Natural killer cell (primary cell): Measurements from ENCODE around the gene BET1. TPM values are rescaled to one million over a fixed set of nuclear protein-coding genes. Genes with fewer than 3 reads are reported as not detected.

Experiments used
- ATAC-seq, 3 donors: fragments of 150-1000 bp in 2 of 3; fragments of 200-7000 bp in 1 of 3; cut with Tn5 transposase; 1 replicate in 1 of 3; 2 replicates in 2 of 3; pipeline ENCODE4 v1.10.0; 2021; ENCODE audit warnings: mild to moderate bottlenecking in 2 of 3, moderate library complexity in 2 of 3
- DNase-seq, 2 donors: peaks; one replicate each; pipeline versions ENCODE4 v3.0.0 to v3.0.0-alpha.2; 2013 to 2021; ENCODE audit warnings: mixed read lengths in 1 of 2
- H3K27ac ChIP-seq: one replicate; pipeline ENCODE4 v1.5.1; 2013; ENCODE audit warnings: mild to moderate bottlenecking, low read length
- H3K27me3 ChIP-seq: one replicate; pipeline ENCODE4 v1.6.1; 2013; ENCODE audit warnings: low read length; ENCODE audit not compliant: control insufficient read depth, insufficient read depth
- H3K36me3 ChIP-seq: one replicate; pipeline ENCODE4 v1.6.1; 2013; ENCODE audit warnings: low read length; ENCODE audit not compliant: control insufficient read depth, insufficient read depth
- H3K4me1 ChIP-seq: one replicate; pipeline ENCODE4 v1.6.1; 2013; ENCODE audit warnings: low read length; ENCODE audit not compliant: control insufficient read depth, insufficient read depth
- H3K4me3 ChIP-seq: one replicate; pipeline ENCODE4 v1.5.1; 2013; ENCODE audit warnings: low read length
- H3K9me3 ChIP-seq: one replicate; pipeline ENCODE4 v1.6.1; 2013; ENCODE audit warnings: low read length; ENCODE audit not compliant: control insufficient read depth, insufficient read depth
- H3K27ac Mint-ChIP-seq, 2 donors: one replicate each; pipeline ENCODE4 v1.8.0; 2022; ENCODE audit warnings: mild to moderate bottlenecking in 2 of 2, mixed read lengths in 2 of 2, moderate library complexity in 1 of 2
- H3K27me3 Mint-ChIP-seq, 2 donors: one replicate each; pipeline ENCODE4 v1.8.0; 2022; ENCODE audit warnings: low read depth in 2 of 2, mixed read lengths in 2 of 2
- H3K36me3 Mint-ChIP-seq: one replicate; pipeline ENCODE4 v1.8.0; 2022; ENCODE audit warnings: mixed read lengths
- H3K4me1 Mint-ChIP-seq, 2 donors: one replicate each; pipeline ENCODE4 v1.8.0; 2022; ENCODE audit warnings: mixed read lengths in 2 of 2
- H3K4me3 Mint-ChIP-seq: one replicate; pipeline ENCODE4 v1.8.0; 2022; ENCODE audit warnings: mild to moderate bottlenecking, moderate library complexity, mixed read lengths
- H3K9me3 Mint-ChIP-seq, 2 donors: one replicate each; pipeline ENCODE4 v1.8.0; 2022; ENCODE audit warnings: mixed read lengths in 2 of 2
- CTCF ChIP-seq: fragments of 200-600 bp; IDR thresholded peaks from one replicate; pipeline ENCODE4 v1.8.0; 2022; ENCODE audit warnings: antibody characterized with exemption
- WGBS: methylation state at CpG from one replicate; pipeline ENCODE4 v1.1.7; 2013; ENCODE audit warnings: missing lambda C conversion rate; ENCODE audit not compliant: insufficient coverage; 5-methylcytosine and 5-hydroxymethylcytosine counted together
- intact Hi-C: fragments of 100-400 bp; cut with micrococcal nuclease; formaldehyde crosslinking; loops from one replicate; pipeline ENCODE4 v1.14.2; 2022
- total RNA-seq, 4 donors: library from RNA; stranded (reverse); fragments of 120-200 nt in 1 of 4; gene quantifications; one replicate each; pipeline versions ENCODE4 v1.2.3 to v1.2.4, GENCODE V29; 2013 to 2022

BET1 gene
- total RNA-seq, result 10 to 100 TPM; 13.1 to 14.0 (median 13.9) TPM
- 45.9 TPM for total RNA-seq (2013)

DNA sequence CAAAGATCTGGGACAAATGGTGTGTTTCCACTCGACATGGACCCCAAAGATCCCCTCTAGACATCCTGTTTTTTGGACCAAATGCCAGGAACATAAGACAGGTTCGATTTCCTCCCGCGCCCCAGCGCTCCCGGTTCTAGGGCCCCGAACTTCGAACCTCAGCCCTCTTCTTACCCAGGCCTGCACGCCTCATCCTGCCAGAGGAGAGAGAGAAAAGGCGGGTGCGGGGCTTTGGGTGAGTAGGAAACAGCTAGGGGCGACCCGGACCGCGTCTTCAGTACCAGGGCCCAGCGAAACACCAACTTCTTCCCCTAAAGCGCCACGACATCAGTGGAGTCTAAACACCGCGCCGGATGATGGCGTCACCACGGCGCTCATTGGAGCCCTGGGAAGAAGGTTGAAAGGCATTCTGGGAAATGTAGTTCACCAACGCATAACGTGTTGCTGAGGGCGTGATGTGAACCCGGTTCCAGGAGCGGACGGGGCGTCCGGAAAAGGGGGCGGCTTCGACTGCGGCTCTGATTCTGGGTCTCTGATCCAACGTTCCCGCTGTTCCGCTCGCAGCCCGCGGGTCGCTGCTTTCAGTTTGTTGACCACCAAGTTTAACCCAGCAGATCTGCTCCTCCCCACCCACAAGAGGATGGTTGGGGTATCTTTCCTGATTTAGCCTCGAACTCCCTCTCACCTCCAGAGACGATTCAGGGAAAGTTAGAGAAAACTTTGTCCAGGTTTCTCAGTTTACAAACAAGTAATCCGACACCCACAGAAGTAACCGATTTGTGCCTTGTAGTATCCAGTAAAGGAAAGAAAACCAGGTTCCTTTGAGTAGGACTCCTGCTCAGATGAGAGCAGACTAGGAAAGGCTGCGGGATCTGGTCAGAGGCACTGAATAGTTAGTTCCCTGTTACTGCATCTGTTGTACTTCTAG is at the start of gene BET1:
BET1 (minus strand) TSS at position 332 of the 928 bp plus-strand sequence; CDS start at position 193, 139 bp downstream.
- Histone ChIP-seq H3K4me1 (peaks cover 5% of the 10 kb centered on the region), H3K27ac (peak within 1 kb of the TSS; percentile 79), H3K9me3 (no peaks in the 10 kb centered on the region), H3K4me3 (peak within 1 kb of the TSS; percentile 85), H3K36me3 (no peaks in the 10 kb centered on the region), H3K27me3 (peaks cover 4% of the 10 kb centered on the region)
- TF ChIP-seq CTCF, result no peak
- under 1% methylated on average over 43 of the region's 47 CpGs for WGBS
- Mint-ChIP-seq H3K9me3 (no peaks in the 10 kb centered on the region), H3K4me3 (peak within 1 kb of the TSS; percentile 100), H3K27ac (peak within 1 kb of the TSS; percentile 99 to 100), H3K27me3 (peaks cover 7 to 10% of the 10 kb centered on the region in 2 donors), H3K4me1 (peaks cover 25 to 52% of the 10 kb centered on the region in 2 donors), H3K36me3 (no peaks in the 10 kb centered on the region)
- peak; percentile 92 to 98 for DNase-seq
- intact Hi-C loops, result loop anchor here (2.0 kb wide), 1 partner anchor 773 kb away; no protein-coding TSS in a partner anchor
- ATAC-seq, result peak; percentile 93 to 98 (median 96)

DNA sequence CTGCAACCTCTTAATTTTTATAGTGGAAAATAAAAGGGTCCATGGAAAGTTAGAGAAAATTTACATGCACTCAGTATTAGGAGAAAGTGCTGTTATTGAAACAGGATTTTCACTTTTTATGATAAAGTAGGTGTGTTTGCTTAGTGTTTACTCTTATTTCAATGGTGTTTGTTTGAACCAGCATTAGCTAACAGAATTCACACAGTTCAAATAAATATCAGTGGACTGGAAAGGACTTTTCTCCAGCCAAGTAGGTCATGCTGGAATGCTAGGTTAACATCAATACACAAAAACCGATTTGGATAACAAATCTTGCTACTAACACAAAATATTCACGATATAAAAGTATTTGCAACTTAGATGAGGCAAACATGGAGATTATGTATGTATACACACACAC is 49.4 kb upstream of the BET1 start:
- WGBS, result no CpG with 5 or more reads among the region's 2 CpGs
- no peaks in the 10 kb centered on the region for H3K9me3 ChIP-seq
- no peak for ATAC-seq
- no peaks in the 10 kb centered on the region for H3K36me3 ChIP-seq
- H3K4me3 Mint-ChIP-seq, result no peak overlapping the region
- TF ChIP-seq CTCF, result no peak
- peaks cover 9% of the 10 kb centered on the region for H3K27me3 ChIP-seq
- H3K4me3 ChIP-seq, result no peak overlapping the region
- H3K27ac Mint-ChIP-seq, result no peak overlapping the region
- H3K9me3 Mint-ChIP-seq, result peaks cover 0 to 2% of the 10 kb centered on the region in 2 donors
- no peak for DNase-seq
- intact Hi-C loops, result no loop called here
- peaks cover 28 to 68% of the 10 kb centered on the region in 2 donors for H3K27me3 Mint-ChIP-seq
- peaks cover 4% of the 10 kb centered on the region for H3K4me1 ChIP-seq
- H3K36me3 Mint-ChIP-seq, result no peaks in the 10 kb centered on the region
- no peaks in the 10 kb centered on the region for H3K4me1 Mint-ChIP-seq
- H3K27ac ChIP-seq, result no peak overlapping the region

GRCh38 chr7:94052398-94053180 is 48.4 kb upstream of the BET1 start:
- peaks cover 9% of the 10 kb centered on the region for H3K27me3 ChIP-seq
- no peak for DNase-seq
- Mint-ChIP-seq H3K27ac (no peak overlapping the region), H3K4me3 (no peak overlapping the region), H3K9me3 (peaks cover 0 to 2% of the 10 kb centered on the region in 2 donors), H3K4me1 (no peaks in the 10 kb centered on the region), H3K36me3 (no peaks in the 10 kb centered on the region), H3K27me3 (peaks cover 32 to 70% of the 10 kb centered on the region in 2 donors)
- 71% methylated on average over 5 of the region's 5 CpGs for WGBS
- no peaks in the 10 kb centered on the region for H3K9me3 ChIP-seq
- intact Hi-C loops, result no loop called here
- no peak for TF ChIP-seq CTCF
- H3K4me1 ChIP-seq, result peaks cover 4% of the 10 kb centered on the region
- no peak overlapping the region for H3K4me3 ChIP-seq
- H3K27ac ChIP-seq, result no peak overlapping the region
- H3K36me3 ChIP-seq, result no peaks in the 10 kb centered on the region
- no peak for ATAC-seq
